Measurements from ENCODE around the gene ARHGEF6.

The ARHGEF6 gene

DNA sequence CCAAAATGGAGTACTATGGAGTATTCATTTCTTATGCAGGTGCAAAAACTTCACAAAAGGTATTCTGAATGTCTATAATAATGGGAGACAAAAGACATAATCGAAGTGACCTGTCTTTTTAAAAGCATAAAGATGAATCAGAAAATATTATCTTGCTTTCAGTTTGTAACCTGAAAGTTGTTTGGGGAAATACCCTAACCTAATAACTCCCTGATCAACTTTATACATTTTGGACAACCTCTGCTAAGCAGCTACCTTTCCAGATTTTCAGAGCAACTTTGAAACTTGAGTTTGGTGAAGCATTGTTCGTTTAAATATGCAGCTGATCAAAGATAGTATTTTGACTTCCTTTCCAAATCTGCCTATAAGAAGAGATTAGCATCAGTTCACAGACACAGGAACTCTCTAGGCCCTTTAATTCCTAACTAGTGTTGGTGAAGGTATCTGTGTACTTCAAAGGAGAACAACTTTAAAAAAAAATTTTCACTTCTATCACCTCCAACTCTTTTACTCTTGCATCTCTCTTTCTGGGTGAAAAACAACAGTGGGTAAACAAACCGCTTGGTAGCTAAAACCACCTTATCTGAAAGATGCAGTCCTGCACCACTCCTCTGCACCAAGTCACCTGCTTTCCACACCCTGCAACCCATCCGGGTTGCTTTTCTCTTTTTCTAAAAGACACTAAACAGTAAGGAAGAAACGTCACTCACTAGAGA is 106.3 kb downstream of the ARHGEF6 start:
- DNase-seq (ENCODE audit: insufficient read length, low spot score) (no peak), FAIRE-seq (no peak)
- TF ChIP-seq, protein P1, sequence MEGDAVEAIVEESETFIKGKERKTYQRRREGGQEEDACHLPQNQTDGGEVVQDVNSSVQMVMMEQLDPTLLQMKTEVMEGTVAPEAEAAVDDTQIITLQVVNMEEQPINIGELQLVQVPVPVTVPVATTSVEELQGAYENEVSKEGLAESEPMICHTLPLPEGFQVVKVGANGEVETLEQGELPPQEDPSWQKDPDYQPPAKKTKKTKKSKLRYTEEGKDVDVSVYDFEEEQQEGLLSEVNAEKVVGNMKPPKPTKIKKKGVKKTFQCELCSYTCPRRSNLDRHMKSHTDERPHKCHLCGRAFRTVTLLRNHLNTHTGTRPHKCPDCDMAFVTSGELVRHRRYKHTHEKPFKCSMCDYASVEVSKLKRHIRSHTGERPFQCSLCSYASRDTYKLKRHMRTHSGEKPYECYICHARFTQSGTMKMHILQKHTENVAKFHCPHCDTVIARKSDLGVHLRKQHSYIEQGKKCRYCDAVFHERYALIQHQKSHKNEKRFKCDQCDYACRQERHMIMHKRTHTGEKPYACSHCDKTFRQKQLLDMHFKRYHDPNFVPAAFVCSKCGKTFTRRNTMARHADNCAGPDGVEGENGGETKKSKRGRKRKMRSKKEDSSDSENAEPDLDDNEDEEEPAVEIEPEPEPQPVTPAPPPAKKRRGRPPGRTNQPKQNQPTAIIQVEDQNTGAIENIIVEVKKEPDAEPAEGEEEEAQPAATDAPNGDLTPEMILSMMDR (IDR thresholded peaks at IDR 0.05; ENCODE audit: insufficient read depth, missing control alignments) = no peak

DNA sequence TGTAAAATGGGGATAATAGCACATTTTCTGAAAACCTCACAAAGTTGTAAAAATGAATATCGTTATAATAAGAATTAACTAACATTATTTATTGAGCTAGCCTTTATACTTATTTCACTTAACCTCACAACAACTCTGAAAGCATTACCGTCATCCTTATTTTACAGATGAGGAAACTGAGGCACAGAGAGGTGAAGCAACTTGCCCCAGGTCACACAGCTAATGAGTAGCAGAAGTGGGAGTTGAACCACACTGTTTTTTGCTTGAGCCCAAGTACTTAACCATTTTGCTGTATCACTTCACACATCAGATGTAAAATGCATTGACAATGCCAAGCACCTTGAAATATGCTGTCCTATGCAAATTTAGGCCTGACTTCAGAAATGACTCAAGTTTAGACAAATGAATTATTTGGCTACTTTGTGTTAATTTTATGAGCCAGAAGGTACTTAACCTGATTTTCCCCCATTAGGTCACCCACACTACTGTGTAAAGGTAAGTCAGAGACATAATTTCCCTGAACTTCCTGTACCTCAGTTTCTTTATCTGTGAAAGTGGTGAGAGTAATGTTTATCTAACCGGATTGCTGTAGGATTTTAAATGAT is 109.6 kb downstream of the ARHGEF6 start:
- TF ChIP-seq, protein P1 (IDR thresholded peaks at IDR 0.05; ENCODE audit: insufficient read depth, missing control alignments) = no peak
- no peak for DNase-seq (ENCODE audit: insufficient read length, low spot score)
- peak; percentile 66 for FAIRE-seq

DNA sequence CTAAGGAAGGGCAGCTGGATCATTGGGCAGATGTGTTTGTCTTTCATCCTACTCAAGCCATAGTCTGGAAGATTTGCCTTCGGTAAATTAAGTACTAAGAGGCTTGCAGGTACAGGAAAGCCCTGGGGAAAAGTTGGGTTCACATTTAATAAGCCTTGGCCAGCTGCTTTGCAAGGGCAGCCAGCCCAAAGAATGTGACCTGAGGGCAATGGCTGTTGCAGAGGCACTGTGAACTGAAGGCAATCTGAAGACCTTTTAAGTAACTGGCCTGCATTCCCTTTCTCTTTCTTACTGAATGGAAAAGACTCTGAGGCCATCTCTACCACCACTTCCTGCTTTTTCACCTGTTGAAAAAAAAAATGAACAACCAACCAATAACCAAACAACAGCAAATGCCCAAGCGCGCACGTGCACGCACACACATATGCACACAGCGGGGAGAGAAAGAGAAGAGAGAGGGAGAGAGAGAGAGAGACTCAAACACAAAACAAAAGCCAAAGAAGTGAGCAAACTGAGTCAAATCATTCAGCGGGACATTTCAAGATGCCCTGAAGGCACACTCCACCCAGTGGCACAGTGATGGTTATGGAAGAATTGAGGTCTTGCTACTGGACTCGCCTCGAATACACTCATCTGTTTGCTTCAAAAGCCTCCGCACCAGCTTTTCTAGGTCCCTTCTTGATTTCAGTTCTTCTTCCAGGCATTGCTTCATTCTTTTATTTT is 113.1 kb downstream of the ARHGEF6 start:
- DNase-seq (ENCODE audit: insufficient read length, low spot score) = no peak
- peak; percentile 61 for FAIRE-seq
- TF ChIP-seq, protein P1 (IDR thresholded peaks at IDR 0.05; ENCODE audit: insufficient read depth, missing control alignments) = no peak

DNA sequence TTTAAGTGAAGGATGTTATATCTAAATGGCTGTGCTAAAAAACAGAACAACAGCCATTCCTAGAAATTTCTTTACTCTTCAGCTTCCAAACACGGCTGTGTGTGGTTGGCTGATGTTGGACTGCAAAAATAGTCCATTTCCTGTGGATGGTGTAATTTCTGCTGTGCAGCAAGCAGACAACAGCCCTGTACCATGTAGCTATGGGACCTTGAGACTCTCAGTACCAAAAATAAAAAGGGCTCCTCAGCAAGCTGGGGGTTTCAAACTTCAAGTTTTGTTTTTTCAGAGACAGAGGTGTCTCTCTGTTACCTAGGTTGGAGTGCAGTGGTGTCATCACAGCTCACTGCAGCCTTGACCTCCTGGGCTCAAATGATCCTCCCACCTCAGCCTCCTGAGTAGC is 114.6 kb downstream of the ARHGEF6 start:
- no peak for FAIRE-seq
- DNase-seq (ENCODE audit: insufficient read length, low spot score) = no peak
- TF ChIP-seq, protein P1 (IDR thresholded peaks at IDR 0.05; ENCODE audit: insufficient read depth, missing control alignments) = no peak

DNA sequence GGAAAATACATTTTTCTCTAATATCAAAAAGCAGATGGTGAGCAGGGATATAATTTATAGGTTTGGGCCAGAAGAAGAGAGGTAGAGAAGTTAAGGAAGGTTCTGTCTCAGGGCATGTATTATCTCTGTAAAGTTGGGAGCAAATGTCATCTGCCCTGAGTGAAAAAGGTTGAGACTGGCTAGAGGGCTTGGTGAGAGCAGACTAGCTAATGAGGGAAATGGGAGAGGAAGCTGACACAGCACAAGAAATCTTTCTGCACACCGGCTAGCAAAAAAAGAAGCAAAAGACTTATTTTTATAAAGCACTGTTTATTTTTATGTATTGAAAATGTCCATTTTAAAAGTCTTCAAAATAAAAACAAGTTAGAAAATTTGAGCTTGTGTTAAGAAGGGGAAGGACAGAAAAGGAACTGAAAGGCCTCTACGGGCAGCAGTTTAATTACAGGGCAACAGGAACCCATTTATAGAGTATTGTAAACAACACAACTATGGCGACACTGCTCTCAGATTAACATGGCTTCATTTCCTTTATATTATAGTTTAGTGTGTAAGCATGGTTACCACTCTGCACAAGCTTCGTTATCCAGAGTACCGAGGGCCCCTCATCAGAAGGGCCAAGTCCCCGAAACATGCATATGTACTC is 115.4 kb downstream of the ARHGEF6 start:
- FAIRE-seq (no peak), DNase-seq (ENCODE audit: insufficient read length, low spot score) (no peak)
- TF ChIP-seq, protein P1 (IDR thresholded peaks at IDR 0.05; ENCODE audit: insufficient read depth, missing control alignments) = no peak

DNA sequence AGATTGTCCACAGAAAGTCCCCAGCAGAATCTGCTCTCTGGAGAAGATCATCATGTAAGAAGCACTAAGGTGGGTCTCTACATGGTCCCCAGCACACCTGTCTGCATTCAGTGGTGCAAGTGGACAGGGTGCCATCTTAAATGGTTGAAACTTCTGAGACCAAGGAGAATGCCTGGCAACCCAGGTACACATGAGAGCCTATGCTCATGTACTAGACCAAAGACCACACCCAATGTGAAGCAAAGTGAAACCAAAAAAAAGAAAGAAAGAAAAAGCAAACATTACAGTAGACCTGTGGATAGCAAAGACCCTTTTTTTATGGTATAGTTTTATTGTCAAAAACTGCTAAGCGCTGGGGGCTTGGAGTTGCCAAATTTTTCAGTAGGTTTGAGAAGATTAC is 117.8 kb downstream of the ARHGEF6 start:
- FAIRE-seq (no peak), DNase-seq (ENCODE audit: insufficient read length, low spot score) (no peak)
- TF ChIP-seq, protein P1 (IDR thresholded peaks at IDR 0.05; ENCODE audit: insufficient read depth, missing control alignments) = no peak

All from D721Med (cell line).